BE2C (cell line): ENCODE measurements around the gene NPSR1.

Experiments
- DNase-seq: peaks from one replicate; pipeline ENCODE4 v3.0.0-alpha.2; 2020
- H3K27me3 ChIP-seq: fragments of 250-450 bp; sonication (Bioruptor Pico); 2 replicates; pipeline ENCODE4 v1.5.1; 2020; ENCODE audit warnings: mild to moderate bottlenecking
- H3K36me3 ChIP-seq: fragments of 250-450 bp; sonication (Bioruptor Pico); 2 replicates; pipeline ENCODE4 v1.5.1; 2020; ENCODE audit warnings: mild to moderate bottlenecking
- H3K4me1 ChIP-seq: fragments of 250-450 bp; sonication (Bioruptor Pico); 2 replicates; pipeline ENCODE4 v1.5.1; 2020
- H3K4me3 ChIP-seq: 2 replicates; pipeline ENCODE4 v1.5.1; 2011; ENCODE audit warnings: low read depth, low read length
- H3K9me3 ChIP-seq: fragments of 250-450 bp; sonication (Bioruptor Pico); 2 replicates; pipeline ENCODE4 v1.5.1; 2020
- TF ChIP-seq, protein P1 (sequence below): IDR thresholded peaks from 2 replicates; pipeline ENCODE4 v1.5.1; 2012; ENCODE audit warnings: mild to moderate bottlenecking, low read depth, low read length

NPSR1 gene

DNA sequence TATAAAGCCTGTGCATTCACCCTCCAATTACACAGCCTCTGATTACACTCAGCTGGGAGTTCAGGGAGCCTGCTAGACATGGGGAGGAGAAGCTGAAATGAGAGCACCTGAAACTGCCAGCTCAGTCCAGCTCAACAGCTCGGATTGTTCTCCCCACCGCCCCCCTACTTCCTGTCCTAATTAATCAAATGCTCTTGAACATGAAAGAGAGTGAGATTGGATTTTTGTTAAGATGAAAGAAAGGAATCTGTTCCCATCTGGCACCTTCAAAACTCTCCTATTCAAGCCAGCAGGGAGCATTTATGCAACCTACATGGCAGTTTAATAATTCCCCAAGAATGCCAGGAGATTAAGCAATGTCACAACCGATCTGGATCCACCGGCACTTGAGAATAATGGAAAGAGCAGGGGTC lies 98.0 kb downstream of the NPSR1 start:
- Histone ChIP-seq H3K36me3 (no peaks in the 10 kb centered on the region), H3K9me3 (no peaks in the 10 kb centered on the region), H3K4me1 (no peaks in the 10 kb centered on the region), H3K4me3 (no peak overlapping the region), H3K27me3 (peaks cover 3% of the 10 kb centered on the region; the same call in 1 of the 2 replicates)
- DNase-seq = no peak
- TF ChIP-seq, protein P1, sequence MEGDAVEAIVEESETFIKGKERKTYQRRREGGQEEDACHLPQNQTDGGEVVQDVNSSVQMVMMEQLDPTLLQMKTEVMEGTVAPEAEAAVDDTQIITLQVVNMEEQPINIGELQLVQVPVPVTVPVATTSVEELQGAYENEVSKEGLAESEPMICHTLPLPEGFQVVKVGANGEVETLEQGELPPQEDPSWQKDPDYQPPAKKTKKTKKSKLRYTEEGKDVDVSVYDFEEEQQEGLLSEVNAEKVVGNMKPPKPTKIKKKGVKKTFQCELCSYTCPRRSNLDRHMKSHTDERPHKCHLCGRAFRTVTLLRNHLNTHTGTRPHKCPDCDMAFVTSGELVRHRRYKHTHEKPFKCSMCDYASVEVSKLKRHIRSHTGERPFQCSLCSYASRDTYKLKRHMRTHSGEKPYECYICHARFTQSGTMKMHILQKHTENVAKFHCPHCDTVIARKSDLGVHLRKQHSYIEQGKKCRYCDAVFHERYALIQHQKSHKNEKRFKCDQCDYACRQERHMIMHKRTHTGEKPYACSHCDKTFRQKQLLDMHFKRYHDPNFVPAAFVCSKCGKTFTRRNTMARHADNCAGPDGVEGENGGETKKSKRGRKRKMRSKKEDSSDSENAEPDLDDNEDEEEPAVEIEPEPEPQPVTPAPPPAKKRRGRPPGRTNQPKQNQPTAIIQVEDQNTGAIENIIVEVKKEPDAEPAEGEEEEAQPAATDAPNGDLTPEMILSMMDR = no peak

DNA sequence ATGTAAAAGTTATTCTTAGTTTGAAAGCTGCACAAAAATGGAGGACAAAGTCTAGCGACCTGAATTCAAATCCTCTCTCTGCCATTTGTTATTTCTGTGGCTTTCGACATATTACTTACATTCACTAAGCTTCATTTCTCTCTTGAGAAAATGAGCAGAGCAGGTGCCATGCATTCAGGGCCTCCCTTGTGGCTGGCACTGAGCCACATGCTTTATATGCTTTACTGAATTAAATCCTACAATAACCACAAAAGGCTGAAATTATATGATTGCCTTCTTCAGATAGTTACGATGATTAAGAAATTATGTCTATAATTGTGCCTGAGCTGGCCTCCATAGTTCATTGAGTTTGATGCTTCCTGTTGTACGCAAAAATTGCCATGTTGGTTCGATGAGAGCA lies 98.7 kb downstream of the NPSR1 start:
- Histone ChIP-seq H3K36me3 (no peaks in the 10 kb centered on the region), H3K4me1 (no peaks in the 10 kb centered on the region), H3K27me3 (peaks cover 3% of the 10 kb centered on the region), H3K9me3 (no peaks in the 10 kb centered on the region), H3K4me3 (no peak overlapping the region)
- TF ChIP-seq, protein P1 = no peak
- no peak for DNase-seq

- Histone ChIP-seq H3K36me3 (no peaks in the 10 kb centered on the region), H3K9me3 (no peaks in the 10 kb centered on the region), H3K4me3 (no peak overlapping the region), H3K27me3 (peaks cover 7% of the 10 kb centered on the region), H3K4me1 (no peaks in the 10 kb centered on the region)
- TF ChIP-seq, protein P1 = no peak
- DNase-seq = no peak
These were observed 99.6 kb downstream of the NPSR1 start for GRCh38 chr7:34757570-34758110.

DNA sequence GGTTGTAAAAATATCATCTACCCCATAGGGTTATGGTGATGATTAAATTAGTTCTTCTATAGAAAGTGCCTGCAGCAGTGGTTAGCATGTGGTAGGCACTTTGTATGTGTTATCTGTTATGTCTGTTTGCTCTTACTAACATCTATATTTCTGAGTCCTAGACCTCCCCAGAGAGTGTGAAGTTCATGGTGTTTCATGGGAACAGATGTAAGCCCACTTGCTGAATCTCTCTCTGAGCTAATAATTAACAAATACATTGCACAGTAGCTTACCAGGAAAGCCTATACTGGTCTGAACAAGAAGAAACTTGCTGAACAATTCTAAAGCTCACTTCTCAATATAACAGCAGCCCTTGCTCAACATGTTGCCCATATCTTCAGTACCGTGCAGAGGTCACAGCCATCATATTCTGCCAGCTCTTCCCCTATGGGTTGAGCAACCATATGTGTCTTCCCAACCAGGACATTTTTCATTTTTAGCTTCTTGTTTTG lies 100.1 kb downstream of the NPSR1 start:
- H3K27me3 ChIP-seq = peaks cover 7% of the 10 kb centered on the region
- DNase-seq = no peak
- no peaks in the 10 kb centered on the region for H3K4me1 ChIP-seq
- TF ChIP-seq, protein P1 = no peak
- H3K4me3 ChIP-seq = no peak overlapping the region
- no peaks in the 10 kb centered on the region for H3K9me3 ChIP-seq
- no peaks in the 10 kb centered on the region for H3K36me3 ChIP-seq

DNA sequence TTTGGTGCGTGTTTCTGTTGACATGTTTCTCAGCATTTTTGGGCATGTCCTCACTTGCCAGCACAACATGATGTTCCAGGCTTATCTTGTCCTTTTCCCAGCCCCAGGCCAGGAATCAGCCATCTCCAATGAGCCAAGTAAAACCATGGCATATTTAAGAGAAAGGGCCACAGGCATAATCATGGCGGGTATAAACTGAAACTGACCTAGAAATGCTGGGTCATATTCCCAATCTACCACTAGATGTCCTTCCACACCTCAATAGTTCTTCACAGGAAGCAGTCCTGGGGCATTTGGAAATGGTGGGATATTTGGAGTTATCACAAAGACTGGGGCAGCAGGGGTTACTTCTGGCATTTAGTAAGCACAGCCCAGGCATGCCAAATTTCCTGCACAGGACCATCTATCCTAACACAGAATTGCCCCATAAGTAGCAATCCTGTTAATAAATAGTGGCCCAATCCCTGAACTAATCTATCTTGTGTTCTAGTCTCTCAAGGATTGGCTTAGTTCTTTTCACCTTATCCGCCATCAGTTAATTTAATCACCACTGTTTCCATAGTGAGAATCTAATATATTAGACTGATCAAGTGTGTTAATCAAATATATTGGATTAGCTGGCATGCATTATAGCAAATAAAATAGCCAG lies 101.6 kb downstream of the NPSR1 start:
- Histone ChIP-seq H3K4me3 (no peak overlapping the region), H3K27me3 (peaks cover 7% of the 10 kb centered on the region), H3K36me3 (no peaks in the 10 kb centered on the region), H3K9me3 (no peaks in the 10 kb centered on the region), H3K4me1 (no peaks in the 10 kb centered on the region)
- TF ChIP-seq, protein P1 = peak; percentile 87
- DNase-seq = peak; percentile 20

DNA sequence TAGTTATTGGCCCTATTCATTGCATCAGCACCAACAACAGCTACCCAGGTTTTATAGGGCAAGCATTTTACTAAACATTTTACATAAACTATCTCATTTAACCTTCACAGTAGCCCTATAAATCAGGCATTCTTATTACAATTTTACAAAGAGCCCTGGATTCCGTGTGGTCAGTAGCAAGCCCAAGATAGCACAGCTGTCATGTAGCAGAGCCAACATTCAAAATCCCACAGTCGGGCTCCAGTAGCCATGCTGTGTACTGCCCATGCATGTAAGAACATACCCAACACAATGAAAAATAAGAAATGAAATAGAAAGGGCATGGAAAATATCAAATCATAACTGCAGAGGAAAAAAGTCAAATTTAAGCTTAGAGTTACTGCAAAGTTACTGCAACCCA lies 102.3 kb downstream of the NPSR1 start:
- Histone ChIP-seq H3K36me3 (no peaks in the 10 kb centered on the region), H3K9me3 (no peaks in the 10 kb centered on the region), H3K4me1 (no peaks in the 10 kb centered on the region), H3K4me3 (no peak overlapping the region), H3K27me3 (peaks cover 7% of the 10 kb centered on the region)
- TF ChIP-seq, protein P1 = no peak
- no peak for DNase-seq
